Measurements from ENCODE around the gene MYMK.

MYMK gene

DNA sequence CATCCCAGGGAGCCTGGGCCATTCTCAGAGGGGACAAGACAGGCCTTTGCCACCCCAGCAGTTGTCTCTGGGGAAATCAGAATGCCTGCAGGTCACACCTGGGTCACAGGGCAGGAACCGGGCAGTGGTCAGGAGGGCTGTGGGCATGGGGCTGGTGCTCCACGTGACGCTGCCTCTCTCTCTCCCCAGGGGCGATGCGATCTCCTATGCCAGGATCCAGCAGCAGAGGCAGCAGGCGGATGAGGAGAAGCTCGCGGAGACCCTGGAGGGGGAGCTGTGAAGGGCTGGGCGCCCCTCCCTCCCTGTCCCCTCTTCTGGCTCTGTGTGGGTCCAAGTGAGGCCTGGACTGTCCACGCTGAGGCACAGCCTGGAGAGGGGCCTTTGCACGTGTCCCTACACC, 56.4 kb downstream of the MYMK start:
- no peak for DNase-seq (ENCODE audit: low spot score)

DNA sequence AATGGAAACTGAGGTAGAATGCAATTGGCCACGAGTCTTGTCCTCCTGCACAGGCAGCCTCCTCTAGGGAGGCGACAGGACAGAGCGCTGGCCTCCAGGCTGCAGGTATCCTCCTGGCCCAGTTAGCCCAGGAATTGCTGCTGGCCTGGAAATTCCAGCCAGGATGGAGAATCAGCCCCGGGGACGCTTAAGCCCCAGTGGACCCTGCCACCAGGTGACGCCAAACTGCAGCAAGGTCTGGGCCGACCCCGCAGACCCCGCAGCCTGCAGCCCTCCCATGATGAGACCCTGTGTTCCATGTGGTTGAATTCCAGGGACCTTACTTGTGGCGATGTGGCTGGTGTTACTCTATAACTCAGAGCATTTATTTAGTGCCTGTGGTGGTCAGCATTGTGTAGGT, 57.7 kb downstream of the MYMK start:
- no peak for DNase-seq (ENCODE audit: low spot score)

DNA sequence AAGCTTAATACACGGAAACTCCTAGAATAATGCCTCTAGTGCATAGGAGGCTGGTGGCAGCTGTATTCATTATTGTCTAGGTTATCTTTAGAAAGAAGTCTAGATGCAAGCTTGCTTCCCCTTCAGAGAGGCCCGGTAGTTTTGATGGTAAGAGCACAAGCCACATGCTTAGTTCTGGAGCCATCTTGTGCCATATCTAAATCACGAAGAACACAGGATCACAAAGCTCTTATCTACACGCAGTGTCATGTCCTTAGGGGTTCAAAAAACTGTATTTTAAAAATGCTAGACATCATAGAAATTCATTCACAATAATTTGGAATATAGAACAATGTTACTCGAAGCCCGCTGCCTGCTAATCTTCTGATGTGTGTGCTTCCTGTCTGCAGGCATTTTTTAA, 58.8 kb downstream of the MYMK start:
- DNase-seq (ENCODE audit: low spot score) = no peak

DNA sequence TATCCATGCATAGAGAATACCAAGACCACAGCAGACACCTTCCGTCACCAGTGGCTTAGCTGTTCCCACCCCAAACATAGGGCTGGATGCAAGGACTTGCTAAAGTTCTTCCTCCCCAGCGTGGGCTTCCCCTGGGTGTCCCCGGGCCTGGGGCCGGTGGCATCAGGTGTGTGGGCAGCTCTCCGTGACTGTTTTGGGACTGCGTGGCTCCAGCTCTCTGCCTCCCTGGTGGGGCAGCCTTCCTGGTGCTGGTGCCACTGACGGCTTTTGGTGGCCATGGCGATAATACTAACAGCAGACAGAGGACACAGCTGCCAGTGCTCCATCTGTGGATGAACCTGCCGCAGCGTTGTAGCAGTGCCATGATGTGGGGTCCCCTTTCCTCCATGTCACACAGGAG, 60.1 kb downstream of the MYMK start:
- no peak for DNase-seq (ENCODE audit: low spot score)
